Hepatocyte (in vitro differentiated cells): Measurements from ENCODE around the gene ADCK2. TPM values are rescaled to one million over a fixed set of nuclear protein-coding genes. Genes with fewer than 3 reads are reported as not detected.
"Not testable (repeated sequence)": the region's sequence is repeated elsewhere in the genome, so short reads cannot be mapped to it uniquely, and the experiment has no call there.

Source experiments
- DNase-seq: peaks from one replicate; pipeline ENCODE4 v3.0.0-alpha.2; 2016; ENCODE audit warnings: low spot score
- H2AFZ ChIP-seq: fragments of 200-600 bp; sonication (generic); 2 replicates; pipeline ENCODE4 v1.6.0; 2016; ENCODE audit warnings: antibody characterized with exemption, mild to moderate bottlenecking
- H3K27ac ChIP-seq: fragments of 200-600 bp; sonication (generic); 2 replicates; pipeline ENCODE4 v1.5.1; 2016; ENCODE audit warnings: mild to moderate bottlenecking
- H3K27me3 ChIP-seq: fragments of 200-600 bp; sonication (generic); 2 replicates; pipeline ENCODE4 v1.6.1; 2016
- H3K36me3 ChIP-seq: fragments of 200-600 bp; sonication (generic); replicated peaks from 2 replicates; pipeline ENCODE4 v1.5.1; 2016; ENCODE audit warnings: low read depth; ENCODE audit not compliant: insufficient read depth
- H3K4me1 ChIP-seq: fragments of 200-600 bp; sonication (generic); 2 replicates; pipeline ENCODE4 v1.5.1; 2016; ENCODE audit warnings: mild to moderate bottlenecking, moderate library complexity; ENCODE audit not compliant: insufficient read depth
- H3K4me2 ChIP-seq: fragments of 200-600 bp; sonication (generic); 2 replicates; pipeline ENCODE4 v1.6.0; 2016
- H3K4me3 ChIP-seq: fragments of 200-600 bp; sonication (generic); 2 replicates; pipeline ENCODE4 v1.5.1; 2016; ENCODE audit warnings: mild to moderate bottlenecking
- H3K79me2 ChIP-seq: fragments of 200-600 bp; sonication (generic); 2 replicates; pipeline ENCODE4 v1.6.0; 2017; ENCODE audit warnings: mild to moderate bottlenecking
- H3K9me2 ChIP-seq: fragments of 200-600 bp; sonication (generic); replicated peaks from 2 replicates; pipeline ENCODE4 v1.6.0; 2017; ENCODE audit warnings: mild to moderate bottlenecking; ENCODE audit not compliant: insufficient read depth
- H3K9me3 ChIP-seq: fragments of 200-600 bp; sonication (generic); 2 replicates; pipeline ENCODE4 v1.5.1; 2016; ENCODE audit warnings: low read depth, mild to moderate bottlenecking
- H4K20me1 ChIP-seq: fragments of 200-600 bp; sonication (generic); 2 replicates; pipeline ENCODE4 v1.6.0; 2016; ENCODE audit warnings: mild to moderate bottlenecking; ENCODE audit not compliant: insufficient read depth, poor library complexity, severe bottlenecking
- EZH2 ChIP-seq: fragments of 200-600 bp; sonication (generic); IDR thresholded peaks from 2 replicates; pipeline ENCODE4 v1.6.1; 2016; ENCODE audit warnings: antibody characterized with exemption, mild to moderate bottlenecking, borderline replicate concordance
- EZH2phosphoT487 ChIP-seq: fragments of 200-600 bp; sonication (generic); IDR thresholded peaks from one replicate; pipeline ENCODE4 v1.6.1; 2018; ENCODE audit warnings: antibody characterized with exemption, mild to moderate bottlenecking, low read depth, moderate library complexity; ENCODE audit not compliant: unreplicated experiment, severe bottlenecking
- WGBS: methylation state at CpG from one replicate; pipeline ENCODE4 v1.1.6; 2016; ENCODE audit warnings: low lambda C conversion rate; ENCODE audit errors: missing lambda C conversion rate; 5-methylcytosine and 5-hydroxymethylcytosine counted together
- polyA plus RNA-seq: library from polyadenylated mRNA; unstranded; fragments of >200 nt; fragmentation: Nextera tagmentation; extraction: Ambion mirVana; gene quantifications from 2 replicates; pipeline ENCODE4 v1.2.1, GENCODE V29; 2016
- total RNA-seq: library from RNA; depleted of rRNA; stranded (reverse); fragments of >200 nt; gene quantifications from 2 replicates; pipeline ENCODE4 v1.2.3, GENCODE V29; 2014
- TF ChIP-seq, protein P1 (sequence below): fragments of 200-600 bp; sonication (generic); IDR thresholded peaks from 2 replicates; pipeline ENCODE4 v1.5.1; 2016; ENCODE audit warnings: antibody characterized with exemption, mild to moderate bottlenecking; ENCODE audit not compliant: poor library complexity

The ADCK2 gene
- total and polyA plus RNA-seq, 2 experiments from 2014 or later, result 22.4 to 24.2 TPM

DNA sequence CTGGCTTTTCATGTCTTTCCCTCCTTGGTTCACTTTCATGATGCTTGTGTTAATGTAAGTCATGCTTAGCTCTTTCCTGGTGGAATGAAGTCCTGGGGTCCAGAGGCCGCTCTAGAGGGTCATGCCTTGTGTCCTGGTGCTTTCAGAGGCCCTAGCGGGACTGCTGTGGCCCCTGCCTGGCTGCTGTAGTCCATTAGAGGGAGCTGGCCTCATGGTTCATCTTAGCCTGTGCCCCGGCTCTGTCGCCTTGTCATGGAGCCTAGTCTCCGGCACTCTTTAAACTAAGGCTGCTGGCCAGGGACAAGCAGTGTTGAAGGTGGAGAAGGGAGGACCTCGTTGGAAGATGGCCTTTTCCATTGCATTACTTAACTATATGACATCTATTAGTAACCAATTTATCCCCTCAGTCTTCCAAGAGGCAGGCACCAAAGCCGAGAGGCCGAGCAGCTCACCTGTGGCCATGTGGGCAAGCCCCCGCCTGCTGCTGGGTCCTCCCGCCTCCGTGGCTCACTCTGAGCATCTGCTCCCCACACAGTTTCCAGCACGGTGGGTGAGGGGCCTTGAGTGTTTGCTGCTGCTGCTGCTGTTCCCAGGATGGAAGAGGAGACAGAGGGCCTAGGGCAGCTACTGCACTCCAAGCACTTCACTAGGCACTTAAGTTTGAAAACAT is 18.8 kb downstream of the ADCK2 start:
- no peak overlapping the region for H3K4me3 ChIP-seq
- H3K9me2 ChIP-seq, result no peaks in the 10 kb centered on the region
- 92% methylated on average over 12 of the region's 12 CpGs for WGBS
- no peaks in the 10 kb centered on the region for H3K27me3 ChIP-seq
- H4K20me1 ChIP-seq, result no peaks in the 10 kb centered on the region
- no peak overlapping the region for H3K4me2 ChIP-seq
- no peaks in the 10 kb centered on the region for H3K36me3 ChIP-seq
- no peak for TF ChIP-seq EZH2
- TF ChIP-seq, protein P1, sequence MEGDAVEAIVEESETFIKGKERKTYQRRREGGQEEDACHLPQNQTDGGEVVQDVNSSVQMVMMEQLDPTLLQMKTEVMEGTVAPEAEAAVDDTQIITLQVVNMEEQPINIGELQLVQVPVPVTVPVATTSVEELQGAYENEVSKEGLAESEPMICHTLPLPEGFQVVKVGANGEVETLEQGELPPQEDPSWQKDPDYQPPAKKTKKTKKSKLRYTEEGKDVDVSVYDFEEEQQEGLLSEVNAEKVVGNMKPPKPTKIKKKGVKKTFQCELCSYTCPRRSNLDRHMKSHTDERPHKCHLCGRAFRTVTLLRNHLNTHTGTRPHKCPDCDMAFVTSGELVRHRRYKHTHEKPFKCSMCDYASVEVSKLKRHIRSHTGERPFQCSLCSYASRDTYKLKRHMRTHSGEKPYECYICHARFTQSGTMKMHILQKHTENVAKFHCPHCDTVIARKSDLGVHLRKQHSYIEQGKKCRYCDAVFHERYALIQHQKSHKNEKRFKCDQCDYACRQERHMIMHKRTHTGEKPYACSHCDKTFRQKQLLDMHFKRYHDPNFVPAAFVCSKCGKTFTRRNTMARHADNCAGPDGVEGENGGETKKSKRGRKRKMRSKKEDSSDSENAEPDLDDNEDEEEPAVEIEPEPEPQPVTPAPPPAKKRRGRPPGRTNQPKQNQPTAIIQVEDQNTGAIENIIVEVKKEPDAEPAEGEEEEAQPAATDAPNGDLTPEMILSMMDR, result no peak
- TF ChIP-seq EZH2phosphoT487, result no peak
- no peaks in the 10 kb centered on the region for H3K79me2 ChIP-seq
- no peaks in the 10 kb centered on the region for H3K9me3 ChIP-seq
- peaks cover 6% of the 10 kb centered on the region for H3K4me1 ChIP-seq
- no peak overlapping the region for H3K27ac ChIP-seq
- no peak for DNase-seq
- no peak overlapping the region for H2AFZ ChIP-seq

DNA sequence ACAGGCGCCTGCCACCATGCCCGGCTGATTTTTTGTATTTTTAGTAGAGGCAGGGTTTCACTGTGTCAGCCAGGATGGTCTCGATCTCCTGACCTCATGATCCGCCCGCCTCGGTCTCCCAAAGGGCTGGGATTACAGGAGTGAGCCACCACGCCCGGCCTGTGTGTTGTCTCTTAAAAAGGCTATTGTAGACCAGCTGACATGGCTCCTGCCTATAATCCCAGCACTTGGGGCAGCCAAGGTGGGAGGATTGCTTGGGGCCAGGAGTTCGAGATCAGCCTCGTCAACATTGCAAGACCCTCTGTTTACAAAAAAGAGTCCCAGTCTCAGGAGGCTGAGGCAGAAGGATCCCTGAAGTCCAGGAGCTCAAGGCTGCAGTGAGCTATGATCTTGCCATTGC is 21.1 kb downstream of the ADCK2 start:
- Histone ChIP-seq H3K4me1 (peaks cover 16% of the 10 kb centered on the region), H3K79me2 (peaks cover 16% of the 10 kb centered on the region)
- not testable (repeated sequence) for H3K4me2 ChIP-seq, H3K9me3 ChIP-seq, H3K27me3 ChIP-seq, H3K9me2 ChIP-seq, H3K36me3 ChIP-seq, H4K20me1 ChIP-seq, H3K27ac ChIP-seq, DNase-seq, H3K4me3 ChIP-seq, H2AFZ ChIP-seq
- WGBS, result 99% methylated on average over 10 of the region's 10 CpGs

DNA sequence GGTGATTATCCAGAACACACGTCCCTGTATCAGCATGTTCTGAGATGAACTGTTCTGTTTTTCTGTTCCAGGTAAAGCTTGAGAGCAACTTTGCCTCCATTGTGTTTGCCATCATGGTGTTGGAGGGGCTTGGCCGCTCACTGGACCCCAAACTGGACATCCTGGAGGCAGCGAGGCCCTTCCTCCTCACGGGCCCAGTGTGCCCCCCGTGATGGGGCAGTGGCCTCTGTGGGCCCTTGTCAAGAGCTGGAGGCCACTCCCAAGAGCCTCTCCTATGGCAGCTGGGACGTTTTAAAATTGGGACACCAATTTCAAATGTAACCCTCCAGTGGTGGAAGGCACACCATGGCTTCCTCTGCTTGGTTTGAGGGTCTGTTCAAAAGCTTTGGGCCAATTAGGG is 21.8 kb downstream of the ADCK2 start:
- H3K27ac ChIP-seq, result no peak overlapping the region
- no peak overlapping the region for H3K4me3 ChIP-seq
- WGBS, result 92% methylated on average over 6 of the region's 6 CpGs
- TF ChIP-seq EZH2 (no peak), EZH2phosphoT487 (no peak)
- TF ChIP-seq, protein P1, result no peak
- no peaks in the 10 kb centered on the region for H3K27me3 ChIP-seq
- H3K79me2 ChIP-seq, result peaks cover 23% of the 10 kb centered on the region
- DNase-seq, result no peak
- H3K4me1 ChIP-seq, result peaks cover 16% of the 10 kb centered on the region
- no peak overlapping the region for H3K4me2 ChIP-seq
- no peak overlapping the region for H2AFZ ChIP-seq
- H3K36me3 ChIP-seq, result no peaks in the 10 kb centered on the region
- H3K9me2 ChIP-seq, result no peaks in the 10 kb centered on the region
- H3K9me3 ChIP-seq, result no peaks in the 10 kb centered on the region
- H4K20me1 ChIP-seq, result peaks cover 9% of the 10 kb centered on the region

DNA sequence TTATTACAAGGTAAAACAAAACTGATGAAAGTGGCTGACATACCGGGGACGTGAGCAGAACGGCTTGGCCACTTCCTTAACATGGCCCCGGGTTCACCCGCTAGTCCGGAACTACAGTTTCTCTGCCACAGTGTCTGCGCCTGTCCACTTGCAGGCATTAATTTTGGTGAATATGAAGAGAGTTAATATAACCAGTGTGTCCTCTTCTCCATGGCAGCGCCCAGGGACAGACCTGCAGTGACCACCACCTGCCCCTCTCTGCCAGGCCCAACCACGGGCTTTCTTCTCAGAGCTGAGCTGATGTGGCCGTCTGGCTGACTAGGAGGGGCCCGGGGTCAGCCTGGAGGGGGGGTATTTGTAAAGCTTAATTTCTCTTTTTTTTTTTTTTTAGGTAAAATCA is 22.6 kb downstream of the ADCK2 start:
- 93% methylated on average over 11 of the region's 11 CpGs for WGBS
- TF ChIP-seq, protein P1, result no peak
- TF ChIP-seq EZH2phosphoT487 (no peak), EZH2 (no peak)
- Histone ChIP-seq H3K27me3 (no peaks in the 10 kb centered on the region), H2AFZ (no peak overlapping the region), H3K4me1 (peaks cover 16% of the 10 kb centered on the region), H3K9me2 (no peaks in the 10 kb centered on the region), H3K36me3 (no peaks in the 10 kb centered on the region), H3K79me2 (peaks cover 31% of the 10 kb centered on the region), H3K27ac (peak overlapping the region; percentile 99), H3K4me3 (no peak overlapping the region), H4K20me1 (peaks cover 9% of the 10 kb centered on the region), H3K4me2 (no peak overlapping the region), H3K9me3 (no peaks in the 10 kb centered on the region)
- no peak for DNase-seq
